ENCODE data around the gene FUT3.
"Not testable (repeated sequence)": the region's sequence is repeated elsewhere in the genome, so short reads cannot be mapped to it uniquely, and the experiment has no call there.

Gene FUT3

DNA sequence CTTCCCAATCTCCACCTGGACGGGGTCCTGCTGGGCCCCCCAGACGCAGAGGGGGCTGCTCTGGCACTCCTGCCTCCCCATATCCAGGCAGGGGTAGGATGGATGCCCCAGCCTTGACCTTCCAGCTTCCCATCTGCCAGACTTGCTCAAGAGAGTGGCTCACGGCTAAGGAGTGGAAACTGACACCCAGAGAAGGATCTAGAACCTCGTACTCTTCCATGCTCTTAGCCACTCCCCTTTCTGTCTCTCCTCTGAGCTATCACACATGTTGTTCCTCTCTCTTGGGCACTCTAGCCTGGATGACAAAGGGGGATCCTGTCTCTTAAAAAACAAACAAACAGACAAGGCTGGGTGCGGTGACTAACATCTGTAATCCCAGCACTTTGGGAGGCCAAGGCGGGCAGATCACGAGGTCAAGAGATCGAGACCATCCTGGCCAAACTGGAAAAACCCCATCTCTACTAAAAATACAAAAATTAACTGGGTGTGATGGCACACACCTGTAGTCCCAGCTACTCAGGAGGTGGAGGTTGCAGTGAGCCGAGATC is 31.2 kb upstream of the FUT3 start:
- in situ Hi-C loops (cut with HindIII; ENCODE audit: low sequenced_read_pairs), result no loop called here

DNA sequence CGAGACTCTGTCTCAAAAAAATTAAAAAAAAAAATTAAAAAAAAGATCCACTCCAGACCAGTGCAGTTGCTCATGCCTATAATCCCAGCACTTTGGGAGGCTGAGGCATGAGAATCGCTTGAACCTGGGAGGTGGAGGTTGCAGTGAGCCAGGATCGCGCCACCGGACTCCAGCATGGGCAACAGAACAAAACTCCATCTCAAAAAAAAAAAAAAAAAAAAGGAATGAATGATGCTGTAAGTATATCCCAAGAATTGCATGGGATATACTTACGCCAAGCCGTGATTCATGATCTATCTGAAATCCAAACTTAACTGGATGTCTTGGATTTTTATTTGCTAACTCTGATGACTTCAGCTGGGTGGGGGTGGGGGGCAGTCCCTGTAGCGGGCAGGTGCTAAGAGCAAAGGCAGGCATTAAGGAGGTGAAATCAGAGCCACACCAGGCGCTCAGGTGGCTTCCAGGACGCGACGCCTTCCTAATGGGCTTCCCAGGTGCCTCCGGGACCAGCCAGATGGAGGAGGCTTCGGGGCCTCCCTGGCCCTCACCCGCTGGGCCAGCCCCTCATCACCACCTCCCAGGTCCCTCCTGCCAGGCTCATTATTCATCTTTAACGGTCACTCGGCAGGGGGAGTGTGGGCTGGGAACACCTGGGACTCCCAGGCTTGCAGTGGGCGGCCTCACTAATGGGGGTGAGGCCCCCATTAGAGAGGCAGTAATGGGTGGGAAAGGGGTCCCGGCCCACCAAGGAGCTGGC is 30.5 kb upstream of the FUT3 start:
- in situ Hi-C loops (cut with HindIII; ENCODE audit: low sequenced_read_pairs), result no loop called here

DNA sequence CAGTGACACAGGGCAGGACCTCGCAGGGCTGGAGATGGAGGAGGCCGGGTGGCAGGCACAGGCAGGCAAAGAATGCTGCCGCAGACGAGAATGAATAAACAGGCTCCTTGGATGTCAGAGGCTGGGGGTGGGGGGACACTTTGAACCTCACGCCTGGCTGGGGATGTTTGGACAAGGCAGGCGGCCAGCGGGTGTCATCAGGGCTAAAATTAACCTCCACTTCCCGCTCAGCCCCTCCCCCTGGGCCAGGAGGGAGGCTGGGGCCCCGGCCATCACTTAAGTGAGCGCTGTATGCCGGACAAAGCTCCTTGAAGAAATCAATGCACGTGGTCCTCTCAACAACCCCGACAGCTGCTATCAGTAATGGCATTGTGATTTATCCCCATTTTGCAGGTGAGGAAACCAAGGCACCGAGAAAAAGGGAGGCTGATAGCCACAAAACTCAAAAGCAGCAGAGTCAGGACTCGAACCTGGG is 29.4 kb upstream of the FUT3 start:
- in situ Hi-C loops (cut with HindIII; ENCODE audit: low sequenced_read_pairs), result no loop called here

DNA sequence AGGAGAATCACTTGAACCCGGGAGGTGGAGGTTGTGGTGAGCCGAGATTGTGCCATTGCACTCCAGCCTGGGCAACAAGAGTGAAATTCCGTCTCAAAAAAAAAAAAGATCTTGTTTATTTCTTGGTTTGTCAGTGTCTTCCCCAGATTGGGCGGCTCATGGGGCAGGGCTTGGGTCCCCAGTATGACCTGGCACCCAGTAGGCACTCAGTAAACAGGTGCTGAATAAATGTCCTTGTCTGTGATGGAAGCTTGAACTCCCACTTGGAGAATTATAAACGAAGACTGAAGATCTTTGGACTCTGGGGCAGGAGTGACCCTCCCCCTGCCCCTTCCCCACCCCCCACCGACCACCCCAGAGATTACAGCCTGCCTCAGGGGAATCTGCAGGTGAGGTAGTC is 28.9 kb upstream of the FUT3 start:
- in situ Hi-C loops (cut with HindIII; ENCODE audit: low sequenced_read_pairs), result no loop called here

DNA sequence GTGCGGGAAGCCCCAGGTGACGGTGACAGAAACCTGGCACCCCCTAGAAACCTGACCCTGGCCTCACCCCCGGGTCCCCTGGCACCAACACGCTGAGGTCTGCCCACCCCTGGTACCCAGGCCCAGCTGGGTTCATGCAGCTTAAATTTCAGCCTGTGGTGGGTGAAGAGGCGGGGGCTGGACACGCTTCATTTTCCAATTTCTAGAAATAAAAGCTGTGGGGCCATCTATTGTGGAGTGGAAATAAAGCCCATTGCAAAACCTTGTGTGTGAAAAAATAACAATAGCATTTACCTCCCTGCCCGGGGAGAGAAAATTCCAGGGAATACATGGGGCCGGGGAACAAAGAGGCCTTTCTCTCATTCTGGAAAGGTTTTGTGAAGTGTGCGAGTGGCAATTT is 26.6 kb upstream of the FUT3 start:
- in situ Hi-C loops (cut with HindIII; ENCODE audit: low sequenced_read_pairs), result no loop called here

DNA sequence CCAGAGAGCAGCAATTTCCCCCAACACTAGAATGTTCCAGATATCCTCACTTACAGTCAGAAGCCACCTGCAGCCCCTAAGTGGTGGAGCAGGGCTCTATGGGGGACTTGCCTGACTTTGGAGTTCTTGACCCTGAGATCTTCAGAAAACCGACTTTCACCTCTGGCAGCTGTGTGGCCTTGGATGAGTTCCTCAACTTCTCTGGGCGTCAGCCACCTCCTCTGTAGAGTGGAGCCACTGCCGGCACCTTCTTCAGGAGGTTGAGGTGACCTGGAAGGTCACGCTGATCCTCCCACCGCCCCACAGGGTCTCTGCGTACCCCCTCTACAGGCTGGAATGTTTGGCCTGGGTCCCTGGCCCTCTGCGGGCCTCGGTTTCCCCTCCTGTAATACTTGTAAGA is 26.2 kb upstream of the FUT3 start:
- in situ Hi-C loops (cut with HindIII; ENCODE audit: low sequenced_read_pairs), result no loop called here

DNA sequence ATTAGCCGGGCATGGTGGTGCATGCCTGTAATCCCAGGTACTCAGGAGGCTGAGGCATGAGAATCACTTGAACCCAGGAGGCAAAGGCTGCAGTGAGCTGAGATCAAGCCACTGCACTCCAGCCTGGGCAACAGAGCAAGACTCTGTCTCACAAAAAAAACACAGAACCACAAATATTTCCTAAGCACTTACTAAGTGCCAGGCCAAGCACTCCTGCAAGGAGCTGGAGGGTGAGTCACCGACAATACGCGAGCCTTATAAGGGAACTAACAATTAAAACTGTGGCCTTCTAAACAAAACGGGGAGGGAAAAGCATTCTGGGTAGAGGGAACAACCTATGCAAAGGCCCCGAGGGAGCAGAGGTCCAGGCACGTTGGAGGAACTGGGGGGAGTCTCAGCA is 23.2 kb upstream of the FUT3 start:
- in situ Hi-C loops (cut with HindIII; ENCODE audit: low sequenced_read_pairs), result not testable (repeated sequence)

DNA sequence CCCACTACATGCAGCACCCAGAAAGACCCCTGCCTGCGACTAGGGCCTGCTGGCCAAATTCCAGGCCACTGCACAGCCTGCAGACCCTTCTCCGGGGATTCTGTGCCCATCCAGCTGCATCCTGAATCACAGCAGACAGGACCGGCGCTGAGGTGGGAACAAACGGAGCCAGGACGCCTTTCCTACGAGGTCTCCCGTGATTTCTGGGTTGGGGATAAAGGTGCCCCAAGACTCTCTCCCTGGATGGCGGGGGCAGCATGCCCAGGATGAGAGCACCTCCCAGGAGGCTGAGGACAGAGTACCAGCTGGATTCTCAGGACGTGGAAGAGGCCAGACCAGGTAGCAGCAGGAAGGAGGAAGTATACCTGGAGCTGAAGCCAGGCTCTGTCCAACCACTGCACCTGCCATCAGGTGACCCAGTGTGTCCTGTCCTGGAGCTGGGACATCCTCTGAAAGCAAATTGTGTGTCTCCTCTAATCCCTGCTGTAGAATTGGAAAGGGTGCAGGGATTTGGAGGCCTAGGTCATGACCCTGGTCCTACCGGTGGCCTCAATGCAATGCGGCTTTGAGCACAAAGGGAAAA is 22.5 kb upstream of the FUT3 start:
- in situ Hi-C loops (cut with HindIII; ENCODE audit: low sequenced_read_pairs), result no loop called here

DNA sequence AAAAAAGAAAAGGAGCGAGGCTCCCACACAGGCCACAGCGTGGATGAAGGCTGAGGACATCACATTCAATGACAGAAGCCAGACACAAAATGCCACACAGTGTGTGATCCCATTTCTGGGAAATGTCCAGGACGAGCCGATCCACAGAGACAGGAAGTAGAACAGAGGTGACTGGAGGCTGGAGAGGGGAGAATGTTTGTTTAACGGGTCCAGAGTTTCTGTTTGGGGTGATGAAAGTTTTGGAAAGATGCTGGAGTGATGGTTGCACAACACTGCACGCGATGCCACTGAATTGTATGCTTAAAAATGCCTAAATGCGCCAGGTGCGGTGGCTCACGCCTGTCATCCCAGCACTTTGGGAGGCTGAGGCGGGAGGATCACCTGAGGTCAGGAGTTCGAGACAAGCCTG is 19.7 kb upstream of the FUT3 start:
- in situ Hi-C loops (cut with HindIII; ENCODE audit: low sequenced_read_pairs), result no loop called here

DNA sequence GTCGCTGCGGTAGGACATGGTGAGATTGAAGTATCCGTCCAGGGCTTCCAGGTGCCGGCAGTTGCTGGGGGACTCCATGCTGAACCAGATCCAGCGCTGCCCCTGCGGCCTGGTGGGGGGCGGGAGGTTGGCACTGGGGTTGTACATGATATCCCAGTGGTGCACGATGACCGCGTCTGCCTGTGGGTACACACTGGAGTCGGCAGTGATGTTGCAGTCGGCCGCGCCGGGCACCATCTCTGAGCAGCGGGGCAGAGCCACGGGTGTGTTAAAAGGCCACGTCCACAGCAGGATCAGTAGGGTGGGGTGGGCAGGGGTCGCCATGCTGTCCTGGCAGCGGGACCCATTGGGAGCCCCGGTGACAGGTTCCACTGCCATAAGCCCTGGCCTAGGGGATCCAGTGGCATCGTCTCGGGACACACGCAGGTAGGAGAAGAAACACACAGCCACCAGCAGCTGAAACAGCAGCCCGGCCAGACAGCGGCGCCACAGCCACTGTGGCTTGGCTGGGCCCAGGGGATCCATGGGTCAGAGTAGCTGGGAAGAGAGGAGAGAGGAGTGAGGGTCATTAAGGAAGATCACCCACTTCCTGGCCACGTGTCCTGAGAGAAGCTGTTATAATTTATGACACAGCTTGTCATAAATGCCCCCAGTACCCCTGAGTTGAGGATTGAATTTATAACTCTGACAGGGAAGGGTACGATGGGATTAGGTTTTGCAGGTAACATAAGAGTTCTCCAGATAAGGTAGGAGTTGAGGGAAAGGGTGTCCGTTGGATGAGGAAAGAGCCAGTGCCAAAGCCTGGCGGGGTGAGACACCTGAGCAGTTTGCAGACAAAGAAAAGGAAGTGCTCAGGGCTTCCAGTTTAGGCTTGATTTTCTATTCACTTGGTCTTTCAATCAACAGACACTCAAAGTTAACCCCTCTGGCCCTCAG is 16.2 kb upstream of the FUT3 start:
- in situ Hi-C loops (cut with HindIII; ENCODE audit: low sequenced_read_pairs), result no loop called here

DNA sequence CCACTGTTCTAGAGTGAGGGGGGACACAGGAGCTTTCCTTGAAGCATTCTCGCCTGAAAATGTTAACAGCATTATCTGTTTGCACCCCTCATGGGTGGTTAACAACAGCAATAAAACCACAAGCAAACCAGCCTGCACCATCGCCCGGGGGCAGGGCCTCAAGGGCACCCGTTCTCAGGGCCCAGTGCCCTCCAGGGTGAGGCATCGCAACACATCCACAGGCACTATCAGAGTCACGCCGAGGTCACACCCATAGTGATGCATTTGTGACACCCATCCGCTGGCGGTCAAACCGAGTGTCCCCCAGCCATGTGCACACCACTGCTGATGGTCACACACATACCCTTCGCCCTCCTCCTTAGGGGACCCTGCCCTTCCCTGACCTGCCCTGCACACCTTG is 14.5 kb upstream of the FUT3 start:
- in situ Hi-C loops (cut with HindIII; ENCODE audit: low sequenced_read_pairs), result no loop called here

DNA sequence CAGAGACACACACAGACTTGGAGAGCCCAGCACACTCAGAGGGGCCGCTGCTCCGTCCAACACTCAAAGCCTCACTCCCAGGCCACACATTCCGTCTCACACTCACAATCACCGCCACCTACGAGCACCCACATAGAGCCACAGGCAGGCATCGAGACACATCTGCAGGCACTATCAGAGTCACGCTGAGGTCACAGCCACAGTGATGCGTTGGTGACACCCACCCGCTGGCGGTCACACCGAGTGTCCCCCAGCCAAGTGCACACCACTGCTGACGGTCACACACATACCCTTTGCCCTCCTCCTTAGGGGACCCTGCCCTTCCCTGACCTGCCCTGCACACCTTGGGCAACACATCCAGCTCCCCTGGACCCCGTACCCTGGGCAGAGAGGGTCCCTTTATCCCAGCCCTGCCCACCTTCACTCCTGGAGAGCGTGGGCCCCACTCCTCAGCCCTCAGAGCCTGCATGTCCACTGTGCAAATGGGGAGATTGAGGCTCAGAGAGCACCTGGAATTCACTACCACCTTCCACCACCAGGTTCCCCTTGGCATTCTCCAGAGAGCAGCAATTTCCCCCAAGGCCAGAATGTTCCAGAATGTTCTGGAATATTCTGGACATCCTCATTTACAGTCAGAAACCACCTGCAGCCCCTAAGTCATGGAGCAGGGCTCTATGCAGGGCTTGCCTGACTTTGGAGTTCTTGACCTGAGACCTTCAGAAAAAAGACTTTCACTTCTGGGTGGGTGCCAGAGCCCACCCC is 13.7 kb upstream of the FUT3 start:
- in situ Hi-C loops (cut with HindIII; ENCODE audit: low sequenced_read_pairs), result no loop called here

DNA sequence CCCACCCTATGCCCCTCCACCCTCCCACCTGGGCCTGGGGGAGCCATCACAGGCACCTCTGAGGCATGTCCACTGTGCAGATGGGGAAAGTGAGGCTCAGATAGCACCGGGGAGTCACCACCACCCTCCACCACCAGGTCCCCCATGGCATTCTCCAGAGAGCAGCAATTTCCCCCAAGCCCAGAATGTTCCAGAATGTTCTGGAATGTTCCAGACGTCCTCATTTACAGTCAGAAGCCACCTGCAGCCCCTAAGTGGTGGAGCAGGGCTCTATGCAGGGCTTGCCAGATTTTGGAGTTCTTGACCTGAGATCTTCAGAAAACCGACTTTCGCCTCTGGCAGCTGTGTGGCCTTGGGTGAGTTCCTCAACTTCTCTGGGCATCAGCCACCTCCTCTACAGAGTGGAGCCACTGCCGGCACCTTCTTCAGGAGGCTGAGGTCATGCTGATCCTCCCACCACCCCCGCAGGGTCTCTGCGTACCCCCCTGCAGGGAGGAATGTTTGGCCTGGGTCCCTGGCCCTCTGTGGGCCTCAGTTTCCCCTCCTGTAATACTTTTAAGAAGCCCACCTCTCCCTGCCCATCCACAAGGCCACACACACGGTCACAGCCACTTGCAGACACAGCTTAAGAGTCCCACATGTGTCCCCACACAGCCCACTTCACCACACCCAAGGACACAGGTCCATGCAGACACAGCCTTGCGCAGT is 12.9 kb upstream of the FUT3 start:
- in situ Hi-C loops (cut with HindIII; ENCODE audit: low sequenced_read_pairs), result no loop called here

DNA sequence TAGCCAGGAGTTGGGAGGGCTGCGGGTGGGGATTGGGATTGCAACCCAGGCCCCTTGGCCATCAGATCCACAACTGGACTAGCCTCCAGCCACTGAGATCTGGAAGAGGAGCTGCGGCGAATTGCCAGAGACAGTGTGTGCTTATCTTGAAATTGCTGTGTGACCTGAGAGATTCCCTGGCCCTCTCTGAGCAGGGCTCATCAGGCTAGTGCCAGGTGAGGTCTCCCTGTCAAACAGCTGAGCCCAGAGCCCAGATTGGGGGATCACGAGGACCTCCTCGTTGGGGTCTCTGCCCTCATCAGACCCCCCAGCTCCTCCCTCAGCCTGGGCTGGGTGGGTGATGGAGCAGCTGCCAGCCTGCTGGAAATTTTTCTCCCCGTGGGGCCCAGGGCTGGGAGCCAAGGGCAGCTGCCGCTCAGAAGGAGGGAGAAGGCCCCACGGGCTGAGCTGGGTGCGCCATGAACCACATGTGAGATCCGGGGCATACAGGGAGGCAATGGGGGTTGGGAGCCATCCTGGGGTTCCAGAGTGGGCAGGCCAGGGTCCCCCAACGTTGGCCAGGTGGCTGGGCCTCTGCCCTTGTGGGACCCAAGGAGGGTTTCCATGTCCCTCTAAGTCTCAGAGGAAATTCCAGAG is 11.9 kb upstream of the FUT3 start:
- in situ Hi-C loops (cut with HindIII; ENCODE audit: low sequenced_read_pairs), result no loop called here

DNA sequence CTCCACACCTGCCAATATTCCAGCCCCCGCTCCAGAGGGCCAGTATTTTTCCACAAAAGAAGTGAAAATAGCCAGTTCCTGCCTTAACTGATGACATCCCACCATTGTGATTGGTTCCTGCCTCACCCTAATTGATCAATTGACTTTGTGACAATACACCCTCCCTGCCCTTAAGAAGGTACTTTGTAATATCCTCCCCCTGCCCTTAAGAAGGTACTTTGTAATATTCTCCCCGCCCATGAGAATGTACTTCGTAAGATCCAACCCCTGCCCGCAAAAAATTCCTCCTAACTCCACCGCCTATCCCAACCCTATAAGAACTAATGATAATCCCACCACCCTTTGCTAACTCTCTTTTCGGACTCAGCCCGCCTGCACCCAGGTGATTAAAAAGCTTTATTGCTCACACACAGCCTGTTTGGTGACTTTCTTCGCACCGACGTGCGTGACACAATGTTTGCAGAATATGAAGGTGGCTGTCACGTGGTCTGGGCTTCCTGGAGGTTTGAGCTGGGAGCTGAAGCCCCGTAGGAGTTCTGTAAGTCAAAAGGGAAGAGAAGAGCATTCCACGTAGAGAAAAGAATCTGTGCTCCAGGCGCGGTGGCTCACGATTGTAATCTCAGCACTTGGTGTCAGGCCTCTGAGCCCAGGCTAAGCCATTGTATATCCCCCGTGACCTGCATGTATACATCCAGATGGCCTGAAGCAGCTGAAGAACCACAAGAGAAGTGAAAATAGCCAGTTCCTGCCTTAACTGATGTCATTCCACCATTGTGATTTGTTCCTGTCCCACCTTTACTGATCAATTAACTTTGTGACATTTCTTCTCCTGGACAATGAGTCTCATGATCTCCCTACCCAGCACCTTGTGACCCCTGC is 6.2 kb upstream of the FUT3 start:
- in situ Hi-C loops (cut with HindIII; ENCODE audit: low sequenced_read_pairs), result no loop called here

DNA sequence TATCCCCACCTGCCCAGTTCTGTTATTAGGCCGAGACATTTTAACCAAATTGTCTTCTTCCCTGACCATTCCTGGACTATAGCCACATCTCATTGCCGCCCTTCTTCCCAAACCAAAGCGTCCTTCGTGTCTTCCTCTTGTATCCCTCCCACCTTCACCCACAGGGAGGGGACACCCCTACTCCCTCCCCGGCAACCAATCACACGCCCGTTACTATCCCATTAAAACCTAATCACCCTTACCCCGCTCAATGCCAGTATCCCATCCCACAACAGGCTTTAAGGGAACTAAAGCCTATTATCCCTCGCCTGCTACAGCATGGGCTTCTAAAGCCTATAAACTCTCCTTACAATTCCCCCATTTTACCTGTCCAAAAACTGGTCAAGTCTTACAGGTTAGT is 3.9 kb upstream of the FUT3 start:
- in situ Hi-C loops (cut with HindIII; ENCODE audit: low sequenced_read_pairs), result not testable (repeated sequence)

DNA sequence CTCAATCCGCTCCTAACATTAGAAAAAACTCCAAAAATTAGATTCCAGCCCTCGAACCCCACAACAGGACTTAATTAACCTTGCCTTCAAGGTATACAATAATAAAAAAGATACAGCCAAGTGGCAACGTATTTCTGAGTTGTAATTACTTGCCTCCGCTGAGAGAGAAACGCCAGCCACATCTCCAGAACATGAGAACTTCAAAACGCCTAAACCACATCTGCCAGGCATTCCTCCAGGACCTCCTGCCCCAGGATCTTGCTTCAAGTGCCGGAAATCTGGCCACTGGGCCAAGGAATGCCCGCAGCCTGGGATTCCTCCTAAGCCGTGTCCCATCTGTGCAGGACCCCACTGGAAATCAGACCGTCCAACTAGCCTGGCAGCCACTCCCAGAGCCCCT is 2.9 kb upstream of the FUT3 start:
- in situ Hi-C loops (cut with HindIII; ENCODE audit: low sequenced_read_pairs), result not testable (repeated sequence)

DNA sequence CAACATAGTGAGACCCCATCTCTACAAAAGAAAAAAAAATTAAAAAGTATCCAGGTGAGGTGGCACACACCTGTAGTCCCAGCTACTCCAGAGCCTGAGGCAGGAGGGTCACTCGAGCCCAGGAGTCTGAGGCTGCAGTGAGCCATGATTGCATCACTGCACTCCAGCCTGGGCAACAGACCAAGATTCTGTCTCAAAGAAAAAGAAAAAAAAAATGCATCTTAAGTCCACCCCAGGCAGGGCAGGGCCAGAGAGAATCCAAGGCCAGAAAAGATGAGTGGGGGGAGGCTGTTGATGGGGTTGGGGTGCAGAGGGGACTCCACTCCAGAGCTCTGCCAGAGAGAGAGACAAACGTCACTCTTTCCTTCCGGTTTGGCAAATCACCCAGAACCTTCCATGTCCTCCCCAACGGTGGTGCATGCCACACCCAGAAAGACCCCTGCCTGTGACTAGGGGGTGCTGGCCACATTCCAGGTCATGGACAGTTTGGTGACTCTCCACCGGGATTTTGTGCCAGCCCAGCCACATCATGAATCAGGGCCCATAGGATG is 431 bp downstream of the FUT3 start:
- in situ Hi-C loops (cut with HindIII; ENCODE audit: low sequenced_read_pairs), result no loop called here

All from DLD1 (cell line).